K562 (cell line): Measurements from ENCODE around the gene MDM1. TPM values are rescaled to one million over a fixed set of nuclear protein-coding genes. Genes with fewer than 3 reads are reported as not detected.
A peak's percentile ranks its signal among the peaks of the same experiment; 100 is the strongest.

Experiments
- ARID3B ChIP-seq: fragments of 250-450 bp; sonication (Bioruptor Pico); IDR thresholded peaks from 2 replicates; pipeline ENCODE4 v1.4.0; 2020; ENCODE audit warnings: borderline replicate concordance
- CXXC5 ChIP-seq: fragments of 250-450 bp; sonication (Bioruptor Pico); IDR thresholded peaks from 2 replicates; pipeline ENCODE4 v1.8.0; 2022; ENCODE audit warnings: inconsistent platforms, mild to moderate bottlenecking, moderate library complexity
- E2F6 ChIP-seq, 2 experiments: IDR thresholded peaks; 2 replicates each; pipeline ENCODE4 v1.6.1; 2011; ENCODE audit warnings: borderline replicate concordance in 1 of 2, control low read depth in 1 of 2, low read depth in 1 of 2, low read length in 1 of 2, mild to moderate bottlenecking in 1 of 2, mixed read lengths in 1 of 2, moderate library complexity in 1 of 2; ENCODE audit not compliant: insufficient read depth in 1 of 2, insufficient read length in 1 of 2, poor library complexity in 1 of 2, severe bottlenecking in 1 of 2; ENCODE audit errors: extremely low read depth in 1 of 2
- FOXA3 ChIP-seq, 2 experiments: fragments of 450-650 bp in 1 of 2; sonication (generic) in 1 of 2; formaldehyde crosslinking; IDR thresholded peaks in 1 of 2; conservative IDR thresholded peaks in 1 of 2; 2 replicates each; pipeline versions ENCODE4 v1.4.0 to v1.8.0; 2020 to 2022; ENCODE audit warnings: mild to moderate bottlenecking in 2 of 2, missing genetic modification reagents in 1 of 2
- HDGF ChIP-seq: fragments of 450-650 bp; IDR thresholded peaks from 2 replicates; pipeline ENCODE4 v1.6.1; 2016
- ILK ChIP-seq: fragments of 450-650 bp; IDR thresholded peaks from 2 replicates; pipeline ENCODE4 v1.6.1; 2016; ENCODE audit warnings: missing genetic modification characterization, low read depth, mild to moderate bottlenecking, missing compliant biosample characterization, moderate library complexity, borderline replicate concordance
- MLX ChIP-seq, 2 experiments: fragments of 450-650 bp in 1 of 2; sonication (generic) in 1 of 2; formaldehyde crosslinking; conservative IDR thresholded peaks; 2 replicates each; pipeline versions ENCODE4 v1.4.0 to v1.8.1; 2020 to 2022; ENCODE audit warnings: mild to moderate bottlenecking in 1 of 2, missing genetic modification reagents in 1 of 2
- PKNOX1 ChIP-seq: fragments of 450-650 bp; IDR thresholded peaks from 2 replicates; pipeline ENCODE4 v1.6.1; 2016
- POLR2B ChIP-seq: fragments of 450-650 bp; IDR thresholded peaks from 2 replicates; pipeline ENCODE4 v1.6.1; 2018; ENCODE audit warnings: low read depth; ENCODE audit not compliant: partially characterized antibody
- PRMT5 ChIP-seq: sonication (generic); formaldehyde crosslinking; IDR thresholded peaks from 2 replicates; pipeline ENCODE4 v1.5.0; 2020; ENCODE audit warnings: missing genetic modification reagents
- SNAPC5 ChIP-seq: fragments of 250-450 bp; sonication (Bioruptor Pico); IDR thresholded peaks from 2 replicates; pipeline ENCODE4 v1.8.0; 2021; ENCODE audit warnings: moderate library complexity, mild to moderate bottlenecking, inconsistent platforms
- YY1 ChIP-seq, 3 experiments: IDR thresholded peaks; 2 replicates each; pipeline ENCODE4 v1.6.1; 2011; ENCODE audit warnings: low read length in 2 of 3, mild to moderate bottlenecking in 2 of 3, moderate library complexity in 2 of 3, borderline replicate concordance in 1 of 3, control low read depth in 1 of 3, low read depth in 1 of 3; ENCODE audit not compliant: insufficient read depth in 3 of 3, insufficient replicate concordance in 2 of 3, control insufficient read depth in 1 of 3, insufficient read length in 1 of 3; ENCODE audit errors: extremely low read depth in 1 of 3
- ZBTB49 ChIP-seq: sonication (generic); formaldehyde crosslinking; IDR thresholded peaks from 2 replicates; pipeline ENCODE4 v1.8.0; 2022; ENCODE audit warnings: missing genetic modification reagents, mild to moderate bottlenecking, borderline replicate concordance
- ZKSCAN3 ChIP-seq: fragments of 250-450 bp; sonication (Bioruptor Pico); IDR thresholded peaks from 2 replicates; pipeline ENCODE4 v1.4.0; 2020
- ZNF280A ChIP-seq: fragments of 450-650 bp; IDR thresholded peaks from 2 replicates; pipeline ENCODE4 v1.6.1; 2018; ENCODE audit warnings: mild to moderate bottlenecking, low read depth; ENCODE audit not compliant: partially characterized antibody
- ZNF696 ChIP-seq: fragments of 250-450 bp; sonication (Bioruptor Pico); conservative IDR thresholded peaks from 2 replicates; pipeline ENCODE4 v1.4.0; 2020; ENCODE audit warnings: mild to moderate bottlenecking, moderate library complexity
- polyA plus RNA-seq, 8 experiments: library from polyadenylated mRNA; depleted of rRNA in 4 of 8; stranded (reverse) in 5 of 8; unstranded in 3 of 8; fragments of >200 nt; fragmentation: Nextera tagmentation in 2 of 8; fragmentation: Illumina TruSeq in 1 of 8; extraction: Ambion mirVana in 2 of 8; extraction: Trizol in 1 of 8; gene quantifications; 2 replicates each; pipeline versions ENCODE4 v1.2.1 to v1.2.3, GENCODE V29; 2011 to 2014; ENCODE audit warnings: inconsistent platforms in 1 of 8, missing spikeins in 1 of 8
- total RNA-seq, 7 experiments: library from RNA; depleted of rRNA in 6 of 7; stranded (reverse); fragments of >200 nt in 6 of 7; fragmentation: Illumina TruSeq in 2 of 7; extraction: Trizol in 2 of 7; gene quantifications; 2 replicates each; pipeline versions ENCODE4 v1.2.1 to v1.2.3, GENCODE V29; 2011 to 2021; ENCODE audit warnings: low replicate concordance in 1 of 7

The MDM1 gene
- total and polyA plus RNA-seq, 9 of the 15 experiments (the other 6 are each of a cell fraction or from before 2014, with no cell fraction given) = 7.5 to 16.8 (median 13.1) TPM

- TF ChIP-seq MLX (CRISPR knock-in tag; conservative IDR thresholded peaks at IDR 0.05) (no peak), FOXA3 (CRISPR knock-in tag; conservative IDR thresholded peaks at IDR 0.05 in 1 of 2, IDR thresholded peaks at IDR 0.05 in 1 of 2) (no peak), PKNOX1 (peak; percentile 65; the same call in 1 of the 2 replicates), ZKSCAN3 (CRISPR knock-in tag) (no peak), CXXC5 (CRISPR knock-in tag) (0 out of 2 replicates have a peak, but pooled peaks have one; percentile 26), ZNF280A (no peak), SNAPC5 (CRISPR knock-in tag) (no peak), HDGF (no peak), ILK (no peak), YY1 (IDR thresholded peaks at IDR 0.05; ENCODE audit: borderline replicate concordance in 1 of 3, control insufficient read depth in 1 of 3, extremely low read depth in 1 of 3, insufficient read depth in 3 of 3, insufficient read length in 1 of 3, insufficient replicate concordance in 2 of 3, low read depth in 1 of 3, low read length in 2 of 3) (peak in 2 of 3 experiments; percentile 29 to 76), POLR2B (no peak), ZBTB49 (CRISPR knock-in tag) (no peak), PRMT5 (CRISPR knock-in tag) (no peak), E2F6 (IDR thresholded peaks at IDR 0.05; ENCODE audit: borderline replicate concordance in 1 of 2, extremely low read depth in 1 of 2, insufficient read depth in 1 of 2, insufficient read length in 1 of 2, low read depth in 1 of 2, low read length in 1 of 2, poor library complexity in 1 of 2, severe bottlenecking in 1 of 2) (peak in 1 of 2 experiments; percentile 18), ARID3B (CRISPR knock-in tag) (no peak), ZNF696 (no peak)
Measured at GRCh38 chr12:68370006-68370590, 37.9 kb upstream of the MDM1 start (continued).
